Measurements from ENCODE around the gene SDHAF2.

SDHAF2 gene

GRCh38 chr11:61482513-61482912 is 52.6 kb downstream of the SDHAF2 start:
- Histone ChIP-seq H3F3A (ENCODE audit: insufficient read depth, low read length) (no peaks in the 10 kb centered on the region), H3K27ac (ENCODE audit: low read depth, low read length, poor library complexity, severe bottlenecking) (no peak overlapping the region), H3K4me3 (ENCODE audit: low read depth, low read length, poor library complexity, severe bottlenecking) (no peak overlapping the region), H3K4me2 (ENCODE audit: low read length) (no peak overlapping the region), H3K9me2 (ENCODE audit: low read depth, low read length) (no peaks in the 10 kb centered on the region), H3K9ac (ENCODE audit: low read length) (no peak overlapping the region), H3K36me3 (ENCODE audit: insufficient read depth, low read length) (no peaks in the 10 kb centered on the region), H4K20me1 (ENCODE audit: insufficient read depth, low read length) (no peaks in the 10 kb centered on the region), H3K4me1 (ENCODE audit: insufficient read depth, low read length, severe bottlenecking) (no peaks in the 10 kb centered on the region), H3K9me3 (ENCODE audit: low read length) (no peaks in the 10 kb centered on the region), H3K79me2 (ENCODE audit: insufficient read depth, low read length) (no peaks in the 10 kb centered on the region), H3K27me3 (ENCODE audit: insufficient read depth, low read length) (peaks cover 13% of the 10 kb centered on the region; the same call in 1 of the 2 replicates), H2AFZ (ENCODE audit: low read length) (no peak overlapping the region)
- no peak for TF ChIP-seq EZH2 (IDR thresholded peaks at IDR 0.05; ENCODE audit: borderline replicate concordance, low read length)
- peak; percentile 61 for TF ChIP-seq CTCF (IDR thresholded peaks at IDR 0.05; ENCODE audit: low read length)

GRCh38 chr11:61484541-61484940 is 54.6 kb downstream of the SDHAF2 start:
- Histone ChIP-seq H3K9me2 (ENCODE audit: low read depth, low read length) (no peaks in the 10 kb centered on the region), H3K4me1 (ENCODE audit: insufficient read depth, low read length, severe bottlenecking) (no peaks in the 10 kb centered on the region), H3K4me3 (ENCODE audit: low read depth, low read length, poor library complexity, severe bottlenecking) (no peak overlapping the region), H3F3A (ENCODE audit: insufficient read depth, low read length) (no peaks in the 10 kb centered on the region), H3K9ac (ENCODE audit: low read length) (no peak overlapping the region), H3K79me2 (ENCODE audit: insufficient read depth, low read length) (no peaks in the 10 kb centered on the region), H3K4me2 (ENCODE audit: low read length) (no peak overlapping the region), H4K20me1 (ENCODE audit: insufficient read depth, low read length) (no peaks in the 10 kb centered on the region), H3K27ac (ENCODE audit: low read depth, low read length, poor library complexity, severe bottlenecking) (no peak overlapping the region), H3K36me3 (ENCODE audit: insufficient read depth, low read length) (no peaks in the 10 kb centered on the region), H3K9me3 (ENCODE audit: low read length) (no peaks in the 10 kb centered on the region), H2AFZ (ENCODE audit: low read length) (no peak overlapping the region), H3K27me3 (ENCODE audit: insufficient read depth, low read length) (peaks cover 13% of the 10 kb centered on the region; the same call in 1 of the 2 replicates)
- TF ChIP-seq EZH2 (IDR thresholded peaks at IDR 0.05; ENCODE audit: borderline replicate concordance, low read length) (no peak), CTCF (IDR thresholded peaks at IDR 0.05; ENCODE audit: low read length) (no peak)

GRCh38 chr11:61485080-61485479 is 55.2 kb downstream of the SDHAF2 start:
- Histone ChIP-seq H3K79me2 (ENCODE audit: insufficient read depth, low read length) (no peaks in the 10 kb centered on the region), H3K9me3 (ENCODE audit: low read length) (no peaks in the 10 kb centered on the region), H3K27ac (ENCODE audit: low read depth, low read length, poor library complexity, severe bottlenecking) (no peak overlapping the region), H3K4me3 (ENCODE audit: low read depth, low read length, poor library complexity, severe bottlenecking) (no peak overlapping the region), H3F3A (ENCODE audit: insufficient read depth, low read length) (no peaks in the 10 kb centered on the region), H3K4me1 (ENCODE audit: insufficient read depth, low read length, severe bottlenecking) (no peaks in the 10 kb centered on the region), H3K9ac (ENCODE audit: low read length) (no peak overlapping the region), H3K4me2 (ENCODE audit: low read length) (no peak overlapping the region), H3K9me2 (ENCODE audit: low read depth, low read length) (no peaks in the 10 kb centered on the region), H3K36me3 (ENCODE audit: insufficient read depth, low read length) (no peaks in the 10 kb centered on the region), H4K20me1 (ENCODE audit: insufficient read depth, low read length) (no peaks in the 10 kb centered on the region), H3K27me3 (ENCODE audit: insufficient read depth, low read length) (peaks cover 13% of the 10 kb centered on the region; the same call in 1 of the 2 replicates), H2AFZ (ENCODE audit: low read length) (no peak overlapping the region)
- TF ChIP-seq CTCF (IDR thresholded peaks at IDR 0.05; ENCODE audit: low read length) (no peak), EZH2 (IDR thresholded peaks at IDR 0.05; ENCODE audit: borderline replicate concordance, low read length) (no peak)
